Motor neuron (in vitro differentiated cells): ENCODE measurements around the gene CDKN1C. TPM values are rescaled to one million over a fixed set of nuclear protein-coding genes. Genes with fewer than 3 reads are reported as not detected.

Source experiments
- ATAC-seq, 8 experiments: fragments of 200-7000 bp; cut with Tn5 transposase; replicated peaks in 6 of 8; 2 replicates each; pipeline ENCODE4 v1.8.0; 2021; ENCODE audit warnings: mild to moderate bottlenecking in 8 of 8, moderate library complexity in 8 of 8
- H3K27ac ChIP-seq, 2 donors: fragments of 250-450 bp; sonication (Bioruptor Pico); 2 replicates each; pipeline ENCODE4 v1.9.0; 2021; ENCODE audit warnings: antibody characterized with exemption in 2 of 2, mild to moderate bottlenecking in 2 of 2, moderate library complexity in 1 of 2
- H3K4me1 ChIP-seq, 2 donors: fragments of 250-450 bp; sonication (Bioruptor Pico); replicated peaks in 1 of 2; 2 replicates each; pipeline ENCODE4 v1.6.1; 2021; ENCODE audit warnings: antibody characterized with exemption in 2 of 2, mild to moderate bottlenecking in 2 of 2, moderate library complexity in 1 of 2
- H3K4me3 ChIP-seq, 5 donors: fragments of 250-450 bp; sonication (Bioruptor Pico); 2 replicates each; pipeline ENCODE4 v1.9.0; 2021; ENCODE audit warnings: antibody characterized with exemption in 5 of 5, mild to moderate bottlenecking in 5 of 5, moderate library complexity in 4 of 5
- WGBS, 10 experiments: fragments of 450-650 bp; shearing (Covaris generic); methylation state at CpG; one replicate each; pipeline ENCODE4 v1.0.0; 2022; 5-methylcytosine and 5-hydroxymethylcytosine counted together
- in situ Hi-C, 9 experiments: fragments of 400-800 bp; cut with MboI; loops; one replicate each; pipeline ENCODE4 v1.15.0; 2021; ENCODE audit warnings: low sequenced_read_pairs in 9 of 9, low pct_unique_long_range_greater_than_20kb in 2 of 9; ENCODE audit not compliant: unreplicated experiment in 9 of 9
- total RNA-seq, 8 experiments: library from RNA; unstranded; fragments of 300-600 nt; gene quantifications; 2 replicates each; pipeline versions ENCODE4 v1.2.3 to v1.2.4, GENCODE V29; 2022

The CDKN1C gene
- total RNA-seq, 8 experiments from 2014 or later, result 5.0 to 80.1 (median 37.8) TPM

DNA sequence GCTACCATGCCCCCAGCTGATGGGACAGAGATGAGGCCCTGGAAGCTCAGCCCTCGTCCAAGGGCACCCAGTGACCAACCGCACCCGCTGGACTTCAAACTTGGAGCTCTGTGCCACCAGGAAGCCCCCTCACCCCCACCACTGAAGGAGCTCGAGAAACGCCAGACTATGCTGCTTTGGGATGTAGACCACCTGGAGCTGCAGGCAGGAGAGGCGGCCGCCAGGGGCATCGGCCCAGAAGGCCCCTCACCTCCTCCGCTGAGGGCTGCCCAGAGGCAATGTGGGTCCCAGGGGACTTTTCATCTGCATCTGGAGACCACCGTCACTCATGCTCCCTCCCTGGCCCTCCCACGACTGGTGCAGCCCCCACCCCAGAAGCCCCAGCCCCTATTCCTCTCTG lies 28.3 kb downstream of the CDKN1C start:
- in situ Hi-C loops, result no loop called here
- 70 to 92% (median 80%) methylated on average over 1 to 2 of the region's 11 CpGs; no CpG with 5 or more reads in 7 of the 10 experiments for WGBS, 10 experiments

GRCh38 chr11:2855162-2855561 lies 30.4 kb downstream of the CDKN1C start:
- no peak overlapping the region for H3K4me3 ChIP-seq
- H3K4me1 ChIP-seq, result peaks cover 39 to 44% of the 10 kb centered on the region in 2 donors
- no peak for ATAC-seq
- WGBS, 10 experiments, result 53 to 100% (median 95%) methylated on average over 1 to 3 of the region's 8 CpGs; no CpG with 5 or more reads in 5 of the 10 experiments
- H3K27ac ChIP-seq, result no peak overlapping the region
- in situ Hi-C loops, result no loop called here

More for the DNA sequence above, 28.3 kb downstream of the CDKN1C start:
- ATAC-seq, result peak in 4 of 8 experiments; percentile 6 to 43 (median 10)
- peaks cover 33 to 35% of the 10 kb centered on the region in 2 donors for H3K4me1 ChIP-seq
- H3K4me3 ChIP-seq, result no peak overlapping the region
- H3K27ac ChIP-seq, result peak overlapping the region in 1 of 2 donors; percentile 3

DNA sequence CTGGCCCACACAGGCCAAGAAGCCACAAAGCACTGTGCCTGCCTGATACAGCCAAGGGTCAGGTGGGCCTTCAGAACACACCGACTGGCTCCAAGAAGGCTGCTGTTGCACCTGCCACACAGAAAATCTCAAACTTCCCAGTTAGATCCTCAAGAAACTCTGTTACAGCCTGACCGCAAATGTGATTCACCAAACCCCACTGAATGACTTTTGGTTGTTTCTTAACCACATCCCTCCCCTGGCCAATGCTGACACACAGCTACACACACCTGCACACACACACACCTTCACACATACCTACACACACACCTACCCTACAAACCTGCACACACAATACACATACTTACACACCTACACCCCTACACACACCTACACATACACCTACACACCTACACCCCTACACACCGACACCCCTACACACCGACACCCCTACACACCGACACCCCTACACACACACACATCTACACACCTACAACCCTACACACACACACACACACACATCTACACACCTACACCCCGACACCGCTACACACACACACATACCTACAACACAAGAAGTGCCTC lies 31.5 kb downstream of the CDKN1C start:
- Histone ChIP-seq H3K4me3 (no peak overlapping the region), H3K27ac (no peak overlapping the region), H3K4me1 (peaks cover 33 to 44% of the 10 kb centered on the region in 2 donors)
- 70 to 100% (median 97%) methylated on average over 1 to 3 of the region's 7 CpGs; no CpG with 5 or more reads in 4 of the 10 experiments for WGBS, 10 experiments
- in situ Hi-C loops, result no loop called here
- ATAC-seq, result no peak

DNA sequence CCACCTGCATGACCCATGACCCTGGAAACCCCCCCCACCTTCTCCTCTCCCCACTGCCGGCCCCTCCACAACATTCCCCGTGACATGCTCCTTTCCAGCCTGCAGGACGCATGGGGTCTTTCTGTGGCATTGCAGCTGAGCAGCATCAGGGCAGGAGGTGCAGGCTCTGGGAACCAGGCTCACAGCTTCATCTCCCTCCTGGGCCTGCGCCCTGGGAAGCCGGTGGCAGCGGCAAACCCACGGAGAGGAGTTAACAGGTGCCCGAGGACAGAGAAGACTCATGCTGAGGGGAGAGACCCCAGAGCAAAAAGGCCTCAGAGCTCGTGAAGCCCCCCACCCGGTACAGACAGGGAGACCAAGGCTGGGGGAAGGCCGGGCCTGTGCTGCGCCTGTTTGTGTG lies 32.2 kb downstream of the CDKN1C start:
- no peak overlapping the region for H3K4me3 ChIP-seq
- in situ Hi-C loops, result no loop called here
- H3K27ac ChIP-seq, result no peak overlapping the region
- no peak for ATAC-seq
- H3K4me1 ChIP-seq, result peaks cover 31 to 50% of the 10 kb centered on the region in 2 donors
- 40 to 100% (median 96%) methylated on average over 1 to 5 of the region's 12 CpGs; no CpG with 5 or more reads in 5 of the 10 experiments for WGBS, 10 experiments

- in situ Hi-C loops, result no loop called here
- Histone ChIP-seq H3K4me3 (no peak overlapping the region), H3K4me1 (peaks cover 30 to 51% of the 10 kb centered on the region in 2 donors), H3K27ac (no peak overlapping the region)
- ATAC-seq, result peak in 5 of 8 experiments; percentile 68 to 83 (median 78)
- 5 to 66% (median 9%) methylated on average over 10 to 13 of the region's 53 CpGs; no CpG with 5 or more reads in 7 of the 10 experiments for WGBS, 10 experiments
Observed at GRCh38 chr11:2849994-2850770, 35.4 kb downstream of the CDKN1C start.

GRCh38 chr11:2848497-2848896 lies 37.1 kb downstream of the CDKN1C start:
- Histone ChIP-seq H3K4me3 (no peak overlapping the region), H3K4me1 (peaks cover 41 to 55% of the 10 kb centered on the region in 2 donors), H3K27ac (no peak overlapping the region)
- WGBS, 10 experiments, result 43 to 95% (median 60%) methylated on average over 1 to 4 of the region's 9 CpGs; no CpG with 5 or more reads in 5 of the 10 experiments
- ATAC-seq, result peak in 1 of 8 experiments; percentile 1
- in situ Hi-C loops, result no loop called here

DNA sequence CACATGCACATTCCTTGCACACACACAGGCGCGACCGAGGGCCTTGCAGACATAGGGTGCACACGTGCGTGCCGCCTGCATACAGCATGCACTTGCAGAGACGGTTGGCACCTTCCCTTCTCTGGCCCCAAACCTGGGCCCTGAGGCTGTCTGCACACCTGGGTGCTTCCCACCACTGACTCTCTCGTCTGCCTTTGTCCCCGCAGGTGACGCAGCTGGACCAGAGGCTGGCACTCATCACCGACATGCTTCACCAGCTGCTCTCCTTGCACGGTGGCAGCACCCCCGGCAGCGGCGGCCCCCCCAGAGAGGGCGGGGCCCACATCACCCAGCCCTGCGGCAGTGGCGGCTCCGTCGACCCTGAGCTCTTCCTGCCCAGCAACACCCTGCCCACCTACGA lies 38.0 kb downstream of the CDKN1C start:
- WGBS, 10 experiments, result 78 to 80% methylated on average over 1 to 3 of the region's 21 CpGs; no CpG with 5 or more reads in 8 of the 10 experiments
- no peak for ATAC-seq
- no peak overlapping the region for H3K27ac ChIP-seq
- H3K4me3 ChIP-seq, result no peak overlapping the region
- H3K4me1 ChIP-seq, result peaks cover 44 to 51% of the 10 kb centered on the region in 2 donors
- in situ Hi-C loops, result no loop called here

- in situ Hi-C loops, result no loop called here
- peak overlapping the region; percentile 56 to 72 for H3K27ac ChIP-seq
- no peak for ATAC-seq
- 0 to 100% (median 100%) methylated on average over 1 to 2 of the region's 11 CpGs; no CpG with 5 or more reads in 5 of the 10 experiments for WGBS, 10 experiments
- peaks cover 44 to 46% of the 10 kb centered on the region in 2 donors for H3K4me1 ChIP-seq
- no peak overlapping the region for H3K4me3 ChIP-seq
Observed at GRCh38 chr11:2846470-2846869, 39.1 kb downstream of the CDKN1C start.

GRCh38 chr11:2846056-2846455 lies 39.5 kb downstream of the CDKN1C start:
- Histone ChIP-seq H3K4me1 (peaks cover 42% of the 10 kb centered on the region in 2 donors), H3K27ac (peak overlapping the region; percentile 56 to 72), H3K4me3 (no peak overlapping the region)
- in situ Hi-C loops, result no loop called here
- peak in 5 of 8 experiments; percentile 72 to 86 (median 77) for ATAC-seq
- 65 to 73% methylated on average over 5 to 8 of the region's 17 CpGs; no CpG with 5 or more reads in 8 of the 10 experiments for WGBS, 10 experiments

GRCh38 chr11:2844996-2845395 lies 40.6 kb downstream of the CDKN1C start:
- peaks cover 32 to 36% of the 10 kb centered on the region in 2 donors for H3K4me1 ChIP-seq
- no peak overlapping the region for H3K4me3 ChIP-seq
- in situ Hi-C loops, result no loop called here
- WGBS, 10 experiments, result 100% methylated on average over 1 of the region's 12 CpGs; no CpG with 5 or more reads in 9 of the 10 experiments
- ATAC-seq, result no peak
- no peak overlapping the region for H3K27ac ChIP-seq

DNA sequence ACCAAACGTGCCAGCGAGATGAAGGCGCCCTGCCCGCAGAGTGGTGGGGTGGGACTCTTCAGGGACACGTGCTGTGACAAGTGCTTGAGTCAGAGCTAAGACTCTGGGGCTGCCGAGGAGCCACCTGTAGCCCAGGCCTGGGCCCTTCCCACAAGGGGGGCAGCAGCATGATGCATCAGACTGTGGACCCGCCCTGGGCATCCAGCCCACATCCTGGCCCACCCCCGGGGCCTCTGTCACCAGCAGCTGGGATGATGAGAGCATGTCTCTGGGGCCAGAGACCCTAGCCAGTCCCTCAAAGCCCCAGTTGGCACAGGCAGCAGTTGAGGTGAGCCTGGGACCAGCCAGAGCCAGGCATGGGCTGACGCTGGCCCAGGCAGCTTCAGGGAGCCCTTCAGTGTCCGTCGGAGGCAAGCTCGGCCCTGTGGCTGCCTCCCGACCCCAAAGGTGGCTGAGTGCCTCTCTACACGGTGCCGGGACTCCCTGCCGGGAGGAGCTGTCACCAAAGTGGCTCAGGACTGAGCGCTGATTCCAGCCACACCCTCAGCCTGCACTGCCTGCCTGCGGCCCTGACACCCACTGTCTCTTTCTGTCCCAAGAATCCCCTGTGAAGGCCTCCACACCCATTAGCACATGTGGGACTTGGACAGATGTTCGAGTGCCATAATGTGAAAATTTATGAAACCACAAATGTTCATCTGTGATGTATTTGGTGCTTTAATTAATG lies 41.3 kb downstream of the CDKN1C start:
- H3K4me3 ChIP-seq, result no peak overlapping the region
- 20 to 100% (median 67%) methylated on average over 1 to 5 of the region's 19 CpGs; no CpG with 5 or more reads in 4 of the 10 experiments for WGBS, 10 experiments
- no peak overlapping the region for H3K27ac ChIP-seq
- in situ Hi-C loops, result no loop called here
- peaks cover 31 to 40% of the 10 kb centered on the region in 2 donors for H3K4me1 ChIP-seq
- peak in 4 of 8 experiments; percentile 5 to 77 (median 40) for ATAC-seq

DNA sequence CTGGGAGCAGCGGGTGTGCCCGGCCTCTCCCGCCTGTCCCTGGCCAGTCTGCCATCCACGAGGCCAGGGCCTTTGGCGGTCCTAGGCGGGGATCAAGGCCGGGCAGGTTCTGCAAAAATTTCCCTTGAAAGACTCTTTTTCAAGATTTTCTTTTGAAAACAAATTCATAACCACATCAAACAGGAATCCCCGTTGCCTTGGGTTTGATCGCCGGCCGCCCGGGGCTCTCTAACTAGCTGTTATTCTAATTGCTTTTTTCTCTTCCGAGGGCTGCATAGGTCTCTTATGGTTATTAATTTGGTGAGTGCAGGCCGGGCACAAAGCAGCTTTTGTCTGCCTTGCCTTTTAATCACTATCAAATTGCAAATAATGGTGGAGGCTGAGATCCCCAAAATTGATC lies 42.0 kb downstream of the CDKN1C start:
- Histone ChIP-seq H3K4me1 (peaks cover 31 to 46% of the 10 kb centered on the region in 2 donors), H3K27ac (no peak overlapping the region), H3K4me3 (no peak overlapping the region)
- ATAC-seq, result no peak
- WGBS, 10 experiments, result 49 to 85% (median 56%) methylated on average over 1 to 10 of the region's 14 CpGs; no CpG with 5 or more reads in 3 of the 10 experiments
- in situ Hi-C loops, result no loop called here

DNA sequence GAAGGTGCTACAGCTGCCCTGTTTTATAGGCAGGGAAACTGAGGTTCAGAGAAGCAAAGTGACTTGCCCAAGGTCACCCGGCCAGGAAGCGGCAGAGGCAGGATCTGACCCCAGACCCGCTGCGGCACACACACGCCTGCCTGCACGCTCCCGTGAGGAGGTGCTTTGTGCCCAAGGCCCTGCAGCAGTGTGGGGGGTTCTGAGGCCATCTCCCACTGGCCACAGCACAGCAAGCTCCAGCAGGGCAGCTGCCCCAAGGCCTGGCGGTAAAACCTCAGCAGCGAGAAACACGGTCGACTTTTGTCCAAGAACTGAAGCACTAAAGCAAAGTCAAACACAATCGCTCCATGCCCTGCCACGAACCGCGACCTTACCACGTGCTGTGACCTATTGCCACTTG lies 42.7 kb downstream of the CDKN1C start:
- Histone ChIP-seq H3K27ac (no peak overlapping the region), H3K4me3 (no peak overlapping the region), H3K4me1 (peaks cover 36 to 53% of the 10 kb centered on the region in 2 donors)
- in situ Hi-C loops, result no loop called here
- 87 to 100% (median 95%) methylated on average over 2 to 5 of the region's 16 CpGs; no CpG with 5 or more reads in 6 of the 10 experiments for WGBS, 10 experiments
- ATAC-seq, result no peak
